ENCODE data around the gene MRM3.
"Not testable (repeated sequence)": the region's sequence is repeated elsewhere in the genome, so short reads cannot be mapped to it uniquely, and the experiment has no call there.

MRM3 gene

DNA sequence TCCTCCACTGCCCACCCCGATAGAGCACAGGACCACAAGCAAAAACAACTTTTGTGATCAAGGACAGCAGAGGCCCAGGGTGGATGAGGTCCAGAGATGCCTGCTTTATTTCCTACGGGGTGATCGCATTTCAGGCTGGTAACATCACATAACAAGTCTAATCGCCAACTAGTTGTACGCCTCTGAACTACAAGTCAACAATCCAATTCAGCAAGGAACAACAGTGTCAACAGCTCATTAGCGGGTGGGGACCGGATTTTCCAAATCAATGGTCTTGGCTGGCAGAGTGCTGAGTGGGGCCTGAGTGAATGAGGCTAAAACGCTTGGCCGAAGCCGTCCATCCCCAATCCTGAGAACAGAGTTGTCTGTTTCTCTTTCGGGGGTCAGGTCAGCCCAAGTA lies 17.1 kb downstream of the MRM3 start:
- Mint-ChIP-seq H3K4me3 (no peak overlapping the region), H3K9me3 (no peaks in the 10 kb centered on the region), H3K27ac (no peak overlapping the region), H3K4me1 (peaks cover 6% of the 10 kb centered on the region), H3K36me3 (no peaks in the 10 kb centered on the region), H3K27me3 (peaks cover 15% of the 10 kb centered on the region)
- no peak for ATAC-seq

GRCh38 chr17:800446-801242 lies 18.5 kb downstream of the MRM3 start:
- no peak for ATAC-seq
- no peaks in the 10 kb centered on the region for H3K9me3 Mint-ChIP-seq
- no peaks in the 10 kb centered on the region for H3K36me3 Mint-ChIP-seq
- H3K4me1 Mint-ChIP-seq, result no peaks in the 10 kb centered on the region
- no peak overlapping the region for H3K27ac Mint-ChIP-seq
- H3K27me3 Mint-ChIP-seq, result peaks cover 17% of the 10 kb centered on the region
- H3K4me3 Mint-ChIP-seq, result no peak overlapping the region

- Mint-ChIP-seq H3K27ac (no peak overlapping the region), H3K4me3 (no peak overlapping the region), H3K27me3 (peaks cover 18% of the 10 kb centered on the region), H3K4me1 (no peaks in the 10 kb centered on the region), H3K9me3 (no peaks in the 10 kb centered on the region), H3K36me3 (no peaks in the 10 kb centered on the region)
- no peak for ATAC-seq
Measured at GRCh38 chr17:801660-802059, 19.5 kb downstream of the MRM3 start.

DNA sequence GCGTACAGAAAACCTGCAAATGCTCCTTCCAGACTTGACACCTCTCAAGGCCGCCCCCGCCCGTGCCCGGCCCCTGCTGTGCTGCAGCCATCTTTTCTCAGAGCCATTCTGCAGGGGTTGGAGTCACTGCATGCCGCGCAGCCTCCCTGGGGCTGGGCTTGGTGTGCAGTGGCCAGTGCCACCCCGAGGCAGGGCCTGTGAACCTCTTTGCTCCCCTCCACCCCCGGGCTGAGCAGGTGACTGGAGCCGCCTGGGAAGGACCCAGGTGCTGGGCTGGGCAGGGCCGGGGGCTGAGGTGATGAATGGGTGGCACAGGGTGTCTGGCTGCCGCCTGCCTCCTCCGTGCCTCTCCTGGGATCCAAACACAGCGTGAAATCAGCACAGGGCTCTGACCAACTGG lies 20.3 kb downstream of the MRM3 start:
- H3K27ac Mint-ChIP-seq, result no peak overlapping the region
- no peak for ATAC-seq
- H3K27me3 Mint-ChIP-seq, result peaks cover 26% of the 10 kb centered on the region
- no peaks in the 10 kb centered on the region for H3K4me1 Mint-ChIP-seq
- H3K9me3 Mint-ChIP-seq, result no peaks in the 10 kb centered on the region
- H3K4me3 Mint-ChIP-seq, result no peak overlapping the region
- no peaks in the 10 kb centered on the region for H3K36me3 Mint-ChIP-seq

- H3K4me1 Mint-ChIP-seq, result no peaks in the 10 kb centered on the region
Measured at GRCh38 chr17:802901-803881, 21.0 kb downstream of the MRM3 start.

GRCh38 chr17:804541-805435 lies 22.6 kb downstream of the MRM3 start:
- H3K4me1 Mint-ChIP-seq, result no peaks in the 10 kb centered on the region
- no peak overlapping the region for H3K27ac Mint-ChIP-seq
- peaks cover 2% of the 10 kb centered on the region for H3K9me3 Mint-ChIP-seq
- H3K36me3 Mint-ChIP-seq, result no peaks in the 10 kb centered on the region
- ATAC-seq, result no peak
- H3K27me3 Mint-ChIP-seq, result peaks cover 49% of the 10 kb centered on the region
- H3K4me3 Mint-ChIP-seq, result no peak overlapping the region

More at GRCh38 chr17:802901-803881, 21.0 kb downstream of the MRM3 start:
- ATAC-seq, result no peak
- Mint-ChIP-seq H3K36me3 (no peaks in the 10 kb centered on the region), H3K4me3 (no peak overlapping the region), H3K9me3 (no peaks in the 10 kb centered on the region), H3K27ac (no peak overlapping the region), H3K27me3 (peaks cover 33% of the 10 kb centered on the region)

DNA sequence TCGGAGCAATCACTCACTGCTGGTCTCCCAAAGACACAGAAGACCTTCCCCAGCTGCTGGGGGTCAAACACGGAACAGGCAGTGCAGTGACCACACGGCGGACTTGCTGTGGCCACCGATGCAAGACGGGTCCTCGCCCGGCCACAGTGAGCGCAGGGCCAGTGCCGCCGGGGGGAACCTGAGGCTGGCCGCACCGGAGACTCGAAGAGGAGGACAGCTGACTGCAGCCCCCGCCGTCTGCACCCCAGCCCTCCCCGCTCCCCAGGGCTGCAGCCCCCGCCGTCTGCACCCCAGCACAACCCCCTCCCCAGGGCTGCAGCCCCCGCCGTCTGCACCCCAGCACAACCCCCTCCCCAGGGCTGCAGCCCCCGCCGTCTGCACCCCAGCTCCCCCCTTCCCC lies 23.7 kb downstream of the MRM3 start:
- H3K4me1 Mint-ChIP-seq, H3K9me3 Mint-ChIP-seq, ATAC-seq, H3K36me3 Mint-ChIP-seq, H3K27ac Mint-ChIP-seq, H3K4me3 Mint-ChIP-seq: not testable (repeated sequence)
- peaks cover 60% of the 10 kb centered on the region for H3K27me3 Mint-ChIP-seq

DNA sequence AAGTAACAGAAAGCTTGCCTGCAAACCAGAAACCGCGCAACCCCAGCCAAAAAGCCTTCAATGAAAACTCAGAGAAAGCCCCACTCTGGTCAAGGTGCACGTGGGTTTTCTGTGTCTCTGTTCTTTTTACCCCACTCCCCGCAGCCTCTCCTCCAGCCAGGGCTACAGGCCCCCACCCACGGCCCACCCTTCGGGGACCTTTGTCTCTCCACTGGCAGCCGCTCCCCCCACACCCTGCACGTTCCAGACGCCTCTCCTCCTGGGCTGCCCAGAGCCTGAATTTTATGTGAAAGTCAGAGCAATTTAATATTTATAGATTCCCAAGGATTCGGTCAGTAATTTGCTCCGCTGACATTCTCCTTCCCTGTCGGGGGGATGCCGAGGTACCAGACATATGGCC lies 24.2 kb downstream of the MRM3 start:
- H3K4me1 Mint-ChIP-seq, result no peaks in the 10 kb centered on the region
- peaks cover 8% of the 10 kb centered on the region for H3K9me3 Mint-ChIP-seq
- ATAC-seq, result no peak
- H3K27ac Mint-ChIP-seq, result no peak overlapping the region
- H3K4me3 Mint-ChIP-seq, result no peak overlapping the region
- H3K36me3 Mint-ChIP-seq, result peaks cover 5% of the 10 kb centered on the region
- peaks cover 64% of the 10 kb centered on the region for H3K27me3 Mint-ChIP-seq

GRCh38 chr17:806781-807522 lies 24.8 kb downstream of the MRM3 start:
- Mint-ChIP-seq H3K9me3 (peaks cover 8% of the 10 kb centered on the region), H3K4me3 (no peak overlapping the region), H3K27me3 (peaks cover 65% of the 10 kb centered on the region), H3K36me3 (peaks cover 5% of the 10 kb centered on the region), H3K27ac (no peak overlapping the region), H3K4me1 (no peaks in the 10 kb centered on the region)
- ATAC-seq, result no peak

- no peak overlapping the region for H3K4me3 Mint-ChIP-seq
- no peak for ATAC-seq
- peaks cover 73% of the 10 kb centered on the region for H3K27me3 Mint-ChIP-seq
- H3K36me3 Mint-ChIP-seq, result peaks cover 5% of the 10 kb centered on the region
- H3K4me1 Mint-ChIP-seq, result no peaks in the 10 kb centered on the region
- H3K27ac Mint-ChIP-seq, result no peak overlapping the region
- peaks cover 13% of the 10 kb centered on the region for H3K9me3 Mint-ChIP-seq
Measured at GRCh38 chr17:807523-808294, 25.6 kb downstream of the MRM3 start.

DNA sequence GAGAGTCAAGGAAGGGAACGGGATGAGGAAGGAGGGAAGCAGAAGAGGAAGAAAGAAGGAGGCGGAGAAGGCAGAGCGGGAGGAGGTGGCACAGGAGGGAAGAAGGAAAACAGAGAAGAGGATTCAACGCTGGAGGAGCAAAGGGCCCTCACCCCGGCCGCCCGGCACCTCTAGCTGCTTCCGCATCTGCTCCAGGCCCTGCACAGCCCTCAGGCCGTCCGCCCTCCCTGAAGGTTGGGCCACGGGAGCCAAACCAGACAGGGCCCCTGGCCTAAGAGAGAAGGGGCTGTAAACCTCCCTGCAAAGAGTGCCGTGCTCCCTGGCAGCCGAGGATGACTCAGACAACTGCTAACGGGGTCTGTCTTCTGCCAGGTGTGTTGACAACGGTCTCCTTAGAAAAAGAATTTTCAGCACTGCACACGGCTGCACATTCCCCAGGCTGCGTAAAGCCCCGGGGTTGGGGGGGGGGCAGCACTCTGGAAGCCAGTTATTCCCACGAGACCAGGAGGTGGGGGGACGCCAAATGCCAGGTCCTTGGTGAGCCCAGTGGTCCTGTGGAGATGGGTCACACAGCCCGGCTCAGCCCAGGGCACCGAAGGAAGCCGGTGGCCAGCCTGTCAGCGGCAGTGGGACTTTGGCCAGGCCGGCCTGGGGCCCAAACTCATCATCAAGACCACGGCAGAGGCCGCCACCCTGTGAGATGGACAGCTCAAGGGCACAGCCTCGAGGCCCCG lies 29.1 kb downstream of the MRM3 start:
- ATAC-seq, result no peak
- H3K9me3 Mint-ChIP-seq, result peaks cover 14% of the 10 kb centered on the region
- no peak overlapping the region for H3K27ac Mint-ChIP-seq

GRCh38 chr17:812638-813204 lies 30.6 kb downstream of the MRM3 start:
- no peak overlapping the region for H3K4me3 Mint-ChIP-seq
- peaks cover 5% of the 10 kb centered on the region for H3K36me3 Mint-ChIP-seq
- H3K27ac Mint-ChIP-seq, result no peak overlapping the region
- peaks cover 63% of the 10 kb centered on the region for H3K27me3 Mint-ChIP-seq
- peaks cover 14% of the 10 kb centered on the region for H3K9me3 Mint-ChIP-seq
- no peaks in the 10 kb centered on the region for H3K4me1 Mint-ChIP-seq
- ATAC-seq, result no peak

More for the DNA sequence above, 29.1 kb downstream of the MRM3 start:
- Mint-ChIP-seq H3K4me3 (no peak overlapping the region), H3K36me3 (peaks cover 5% of the 10 kb centered on the region), H3K4me1 (no peaks in the 10 kb centered on the region), H3K27me3 (peaks cover 62% of the 10 kb centered on the region)

- Mint-ChIP-seq H3K27me3 (peaks cover 51% of the 10 kb centered on the region), H3K4me1 (no peaks in the 10 kb centered on the region), H3K27ac (no peak overlapping the region), H3K9me3 (peaks cover 14% of the 10 kb centered on the region), H3K4me3 (no peak overlapping the region), H3K36me3 (peaks cover 5% of the 10 kb centered on the region)
- no peak for ATAC-seq
Measured at GRCh38 chr17:814371-814770, 32.2 kb downstream of the MRM3 start.
